NCI-H774 (cell line): ENCODE data around the gene TMEFF2.
"Not testable (repeated sequence)": the region's sequence is repeated elsewhere in the genome, so short reads cannot be mapped to it uniquely, and the experiment has no call there.

Source experiments
- DNase-seq: peaks from one replicate; lab custom pipeline; 2025; lab: John Stamatoyannopoulos, UW

The TMEFF2 gene

DNA sequence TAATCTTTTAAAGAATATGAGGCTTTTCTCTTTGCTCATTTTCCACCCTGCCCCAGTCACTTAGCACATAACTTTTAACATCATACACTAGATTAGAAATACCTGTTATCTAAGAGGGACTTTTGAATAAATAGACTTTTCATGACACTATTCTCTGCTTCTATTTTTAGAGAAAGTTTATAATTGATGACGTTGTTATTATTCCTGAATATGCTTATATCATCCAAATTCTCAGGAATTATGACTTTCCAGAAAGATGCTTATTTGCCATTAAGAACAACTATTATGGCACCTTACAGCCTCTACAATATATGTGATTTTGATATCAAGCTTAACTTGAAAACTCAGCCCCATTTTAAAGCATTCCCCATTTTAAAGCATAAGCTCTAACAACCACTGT lies 11.4 kb downstream of the TMEFF2 start:
- DNase-seq = no peak

- no peak for DNase-seq
Observed at GRCh38 chr2:192166946-192167345, 27.8 kb downstream of the TMEFF2 start.

DNA sequence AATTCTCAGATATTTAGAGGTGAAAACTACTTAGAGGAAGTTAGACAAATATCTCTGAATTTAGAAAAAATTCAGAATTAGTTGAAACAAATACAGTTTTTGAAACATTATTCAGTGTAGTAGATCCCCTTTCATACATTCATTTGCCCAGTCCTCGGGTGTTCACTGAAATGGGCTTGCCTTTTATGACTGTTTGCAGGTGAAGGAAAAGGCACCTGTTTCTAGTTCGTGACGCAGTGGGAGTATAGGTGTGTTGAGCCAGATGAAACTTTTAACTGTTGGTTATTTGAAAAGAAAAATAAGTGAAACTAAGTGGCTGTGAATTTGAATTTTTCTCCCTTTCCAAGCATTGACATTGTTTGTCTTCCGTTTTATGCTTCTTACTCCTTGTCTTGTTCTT lies 28.9 kb downstream of the TMEFF2 start:
- no peak for DNase-seq

GRCh38 chr2:192162392-192163042 lies 32.2 kb downstream of the TMEFF2 start:
- peak; percentile 47 for DNase-seq

DNA sequence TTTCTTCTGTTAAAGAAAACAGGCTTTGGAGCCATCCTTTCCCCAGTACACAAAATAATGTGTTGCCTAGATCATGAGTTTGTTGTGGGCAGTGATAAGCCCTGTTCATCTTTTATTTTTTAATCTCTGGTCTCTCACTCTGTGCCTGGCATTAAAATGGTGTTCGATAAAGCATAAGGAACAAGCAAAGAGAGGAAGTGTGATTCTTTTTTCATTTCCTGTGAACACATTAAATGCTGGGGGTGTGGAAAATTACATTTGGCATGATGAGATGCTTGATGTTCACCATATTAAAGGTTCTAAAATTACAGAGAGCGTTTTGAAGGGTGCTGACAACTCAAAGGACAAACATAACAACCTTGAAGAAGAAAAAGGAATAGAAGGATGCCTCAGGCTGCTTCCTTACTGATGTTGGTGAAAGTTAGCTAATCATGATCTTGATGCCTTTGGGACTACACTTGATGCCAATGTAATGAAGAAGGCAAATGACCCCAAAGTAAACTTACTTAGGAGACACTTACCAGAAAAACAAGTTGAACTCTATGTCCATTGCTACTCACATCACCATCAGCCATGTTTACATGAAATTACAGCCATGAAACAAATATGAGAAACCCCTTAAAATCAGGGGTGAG lies 33.0 kb downstream of the TMEFF2 start:
- no peak for DNase-seq

DNA sequence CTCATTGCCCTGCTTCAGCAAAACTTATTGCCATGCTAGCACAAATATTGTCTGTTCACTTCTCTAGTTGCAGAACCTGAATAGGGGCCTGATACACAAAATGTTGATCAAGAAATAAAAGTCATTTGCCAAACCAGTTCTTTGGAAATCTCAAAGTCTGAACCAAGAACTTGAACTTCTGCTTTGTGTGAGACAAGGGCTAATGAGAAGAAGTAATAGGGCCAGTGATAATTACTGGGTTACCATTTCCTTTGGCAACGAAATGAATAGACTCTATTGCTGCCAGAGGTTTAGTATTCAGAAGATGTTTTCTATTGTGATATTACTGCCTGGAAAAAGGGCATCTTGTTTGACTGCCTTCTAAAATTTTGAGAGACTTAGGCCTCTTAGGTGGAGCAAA lies 35.0 kb downstream of the TMEFF2 start:
- no peak for DNase-seq

DNA sequence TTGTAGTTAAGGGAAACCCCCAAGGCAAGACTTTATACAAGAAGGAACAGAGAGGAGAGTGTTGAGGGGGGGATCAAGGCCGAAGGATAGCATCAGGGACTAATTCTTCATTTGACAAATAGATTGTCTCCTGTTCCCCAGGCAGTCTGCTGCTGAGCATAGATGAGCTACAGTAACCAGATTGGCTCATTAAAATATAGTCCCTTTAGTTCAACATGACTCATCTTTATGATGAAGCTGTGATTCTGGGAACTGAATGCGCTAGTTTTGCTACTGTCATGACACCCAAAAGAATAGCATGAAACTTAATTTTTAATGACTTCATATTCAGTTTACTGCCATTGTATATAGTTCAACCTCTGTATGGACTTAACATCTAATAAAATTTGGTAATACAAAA lies 35.5 kb downstream of the TMEFF2 start:
- no peak for DNase-seq

- DNase-seq = no peak
Observed at GRCh38 chr2:192157776-192158175, 37.0 kb downstream of the TMEFF2 start.

GRCh38 chr2:192155511-192156118 lies 39.1 kb downstream of the TMEFF2 start:
- no peak for DNase-seq

DNA sequence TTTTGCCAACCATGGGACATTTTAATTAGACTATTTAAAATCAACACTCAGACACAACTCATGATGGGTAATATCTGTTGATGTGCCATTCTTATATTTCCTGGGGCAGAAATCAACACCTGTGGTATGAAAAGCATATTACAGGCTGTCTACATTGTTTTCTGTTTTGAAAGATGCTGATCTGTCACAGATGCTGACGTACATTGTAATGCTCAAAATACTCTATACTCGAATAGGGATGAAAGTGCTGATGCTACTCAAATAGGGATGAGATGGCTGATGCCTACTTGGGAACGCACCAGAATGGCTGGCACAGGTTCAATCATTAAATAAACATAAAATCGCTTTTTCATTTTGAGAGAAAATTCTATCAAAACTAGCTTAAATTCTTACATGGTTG lies 41.2 kb downstream of the TMEFF2 start:
- DNase-seq = no peak

- DNase-seq = peak; percentile 26
Observed at GRCh38 chr2:192151853-192152252, 42.9 kb downstream of the TMEFF2 start.

DNA sequence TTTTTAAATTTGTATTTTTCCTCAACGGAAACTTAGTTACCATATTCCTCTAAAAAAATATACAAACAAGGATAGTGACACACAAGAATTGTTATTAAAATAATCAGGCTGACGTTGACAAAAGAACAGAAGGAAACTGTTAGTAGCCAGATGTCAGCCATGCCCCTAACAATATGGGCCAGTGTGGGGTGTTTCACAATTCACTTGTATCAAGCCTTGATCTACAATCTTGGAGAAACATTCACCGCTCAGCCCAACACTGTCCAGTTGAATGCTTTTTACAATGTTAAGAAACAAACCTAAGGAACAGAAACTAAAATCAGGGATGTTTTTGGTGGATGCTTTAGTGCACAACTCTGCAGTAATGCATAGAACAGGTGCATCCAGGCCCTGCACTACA lies 44.6 kb downstream of the TMEFF2 start:
- DNase-seq = no peak

DNA sequence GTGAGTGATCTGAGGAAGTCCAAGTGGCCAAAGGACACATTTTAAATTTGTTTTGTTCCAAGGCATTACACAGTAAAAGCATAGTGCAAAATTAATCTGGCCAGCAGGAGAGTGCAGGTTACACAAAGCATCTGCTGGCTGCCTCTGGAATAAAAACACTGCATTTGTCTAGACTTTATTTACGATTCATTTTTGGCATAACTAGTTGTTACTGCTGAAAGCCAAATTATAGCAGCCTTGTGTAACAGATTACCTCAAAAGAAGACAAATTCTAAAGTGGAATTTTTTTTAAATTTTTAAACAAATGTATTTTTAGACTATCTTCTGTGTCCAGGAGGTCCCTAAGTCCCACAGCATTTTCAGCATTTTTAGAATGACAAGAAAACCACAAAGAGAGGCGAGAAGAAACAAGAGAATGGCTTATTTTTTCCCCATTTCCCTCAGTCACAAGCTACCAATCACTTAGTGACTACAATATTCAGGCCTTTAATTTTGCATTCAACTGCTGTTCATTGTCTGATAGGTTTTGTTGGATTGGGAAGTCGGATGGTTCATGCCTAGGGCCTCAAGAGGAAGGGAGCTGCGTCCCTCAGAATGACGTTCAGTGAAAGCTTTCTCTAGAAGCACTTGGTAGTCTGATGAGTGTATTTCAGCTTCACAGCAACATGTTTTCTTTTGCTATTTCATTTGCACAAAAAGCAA lies 46.0 kb downstream of the TMEFF2 start:
- DNase-seq = no peak

DNA sequence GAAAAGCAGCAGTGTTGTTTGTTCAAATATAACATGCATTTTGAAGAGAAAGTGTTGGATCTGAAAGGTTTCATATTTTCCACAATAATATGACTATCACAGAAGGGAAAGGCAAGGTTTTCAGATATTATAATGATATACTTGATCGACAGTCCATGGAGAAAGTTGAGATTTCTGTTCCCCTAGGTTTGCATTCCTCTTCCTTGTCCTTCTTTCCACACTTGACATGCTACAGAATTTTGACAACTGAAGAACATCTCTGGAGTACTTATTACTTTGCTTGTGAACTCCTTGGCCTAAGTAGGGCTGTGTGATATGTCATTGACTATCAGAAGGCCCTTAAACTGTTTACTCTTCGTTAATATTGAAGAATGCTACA lies 46.5 kb downstream of the TMEFF2 start:
- DNase-seq = no peak

GRCh38 chr2:192146069-192147015 lies 48.4 kb downstream of the TMEFF2 start:
- no peak for DNase-seq

DNA sequence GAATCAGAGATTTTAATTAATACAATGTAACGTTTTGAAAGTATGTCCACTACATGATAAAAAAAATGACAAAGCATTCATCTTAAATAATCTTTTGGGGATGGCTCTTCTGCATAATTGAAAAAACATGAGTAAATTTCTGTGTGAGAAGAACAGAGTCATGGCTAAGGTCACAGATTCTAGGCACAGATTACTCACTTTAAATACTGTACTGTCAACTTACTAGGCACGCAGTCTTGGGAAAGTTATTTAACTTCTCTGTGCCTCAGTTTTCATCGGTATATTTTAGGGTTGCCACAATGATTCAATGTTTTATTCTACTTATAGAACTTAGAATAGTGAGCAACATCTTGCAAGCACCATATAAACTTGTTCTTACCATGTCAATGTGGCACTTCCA lies 49.2 kb downstream of the TMEFF2 start:
- no peak for DNase-seq

DNA sequence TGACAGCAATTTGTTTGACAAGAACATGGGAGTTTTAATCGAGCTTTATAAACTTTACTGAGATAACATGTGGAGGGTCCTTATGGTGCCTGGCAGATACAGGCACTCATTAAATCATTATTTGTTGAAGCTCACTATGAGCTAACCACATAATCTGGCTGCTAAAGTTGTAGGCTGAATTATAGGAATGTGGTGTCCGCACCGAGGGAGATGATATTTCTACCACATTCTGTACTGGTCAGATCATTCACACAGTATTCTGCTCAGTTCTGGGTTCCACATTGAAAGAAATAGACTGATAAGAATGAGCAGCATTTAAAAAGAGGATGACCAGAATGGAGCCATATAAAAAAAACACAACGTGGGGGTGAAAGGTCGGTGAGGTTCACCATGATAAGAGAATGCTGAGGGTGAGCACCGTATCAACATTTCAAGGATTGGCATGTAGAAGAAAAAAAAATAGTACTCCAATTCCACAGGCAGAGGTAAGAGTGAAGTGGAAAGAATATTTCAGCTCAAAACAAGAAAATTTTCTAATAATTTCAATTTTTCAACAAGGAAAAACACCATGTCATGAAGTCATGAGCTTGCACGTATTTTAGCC lies 54.4 kb downstream of the TMEFF2 start:
- DNase-seq = no peak

- no peak for DNase-seq
Observed at GRCh38 chr2:192139813-192140212, 54.9 kb downstream of the TMEFF2 start.

- DNase-seq = no peak
Observed at GRCh38 chr2:192137451-192137850, 57.3 kb downstream of the TMEFF2 start.

DNA sequence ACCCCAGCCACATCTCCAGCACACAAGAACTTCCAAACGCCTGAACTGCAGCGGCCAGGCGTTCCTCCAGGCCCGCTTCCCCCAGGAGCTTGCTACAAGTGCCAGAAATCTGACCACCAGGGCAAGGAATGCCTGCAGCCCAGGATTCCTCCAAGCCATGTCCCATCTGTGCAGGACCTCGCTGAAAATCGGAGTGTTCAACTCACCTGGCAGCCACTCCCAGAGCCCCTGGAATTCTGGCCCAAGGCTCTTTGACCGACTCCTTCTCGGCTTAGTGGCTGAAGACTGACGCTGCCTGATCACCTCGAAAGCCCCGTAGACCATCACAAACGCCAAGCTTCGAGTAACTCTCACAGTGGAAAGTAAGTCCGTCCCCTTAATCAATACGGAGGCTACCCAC lies 62.1 kb downstream of the TMEFF2 start:
- not testable (repeated sequence) for DNase-seq

GRCh38 chr2:192130312-192130711 lies 64.4 kb downstream of the TMEFF2 start:
- not testable (repeated sequence) for DNase-seq
